ENCODE results near the gene FMN1.

- no peak for TF ChIP-seq CTCF (IDR thresholded peaks at IDR 0.05 in 8 of 11, conservative IDR thresholded peaks at IDR 0.05 in 3 of 11)
- no peak for TF ChIP-seq POLR2A (IDR thresholded peaks at IDR 0.05)
- no peak for TF ChIP-seq POLR2AphosphoS5 (IDR thresholded peaks at IDR 0.05)
Measured at GRCh38 chr15:32721596-32721995, 472.9 kb downstream of the FMN1 start.
